Caco-2 (cell line): Measurements from ENCODE around the gene MCRIP2. TPM values are rescaled to one million over a fixed set of nuclear protein-coding genes. Genes with fewer than 3 reads are reported as not detected.

Source experiments
- BruUV-seq: library from RNA; stranded (reverse); fragments of 400-500 nt; replicated peaks from 2 replicates; lab custom pipeline; 2021; lab: Mats Ljungman, UMichigan
- CTCF ChIA-PET: fragments of 300-600 bp; sonication (Branson Sonifier 250); formaldehyde crosslinking; loops from one replicate; lab custom pipeline; 2022; ENCODE audit warnings: antibody characterized with exemption; lab: Charles Lee
- POLR2A ChIA-PET: fragments of 300-600 bp; sonication (Branson Sonifier 250); formaldehyde crosslinking; loops from one replicate; lab custom pipeline; 2022; ENCODE audit warnings: antibody characterized with exemption; lab: Charles Lee
- DNase-seq, 2 experiments: peaks; one replicate each; pipeline versions ENCODE4 v3.0.0 to v3.0.0-alpha.2; 2020 to 2022
- H3K27me3 ChIP-seq: replicated peaks from 2 replicates; pipeline ENCODE4 v1.6.0; 2011; ENCODE audit warnings: low read length; ENCODE audit not compliant: control insufficient read depth, insufficient read depth
- H3K36me3 ChIP-seq: 2 replicates; pipeline ENCODE4 v1.5.1; 2011; ENCODE audit warnings: low read length; ENCODE audit not compliant: control insufficient read depth, insufficient read depth
- H3K4me1 ChIP-seq: fragments of 250-450 bp; sonication (Bioruptor Pico); 2 replicates; pipeline ENCODE4 v1.5.1; 2020; ENCODE audit warnings: mild to moderate bottlenecking
- H3K4me3 ChIP-seq: 2 replicates; pipeline ENCODE4 v1.5.1; 2011; ENCODE audit warnings: low read depth, mild to moderate bottlenecking, control low read depth, low read length
- H3K9me3 ChIP-seq: fragments of 250-450 bp; sonication (Bioruptor Pico); 2 replicates; pipeline ENCODE4 v1.5.1; 2020; ENCODE audit warnings: mild to moderate bottlenecking, moderate library complexity
- H3K27ac Mint-ChIP-seq: one replicate; pipeline ENCODE4 v1.8.0; 2022; ENCODE audit warnings: mixed read lengths; ENCODE audit not compliant: unreplicated experiment
- H3K27me3 Mint-ChIP-seq: one replicate; pipeline ENCODE4 v1.8.0; 2022; ENCODE audit warnings: mixed read lengths; ENCODE audit not compliant: insufficient read depth, unreplicated experiment
- H3K36me3 Mint-ChIP-seq: one replicate; pipeline ENCODE4 v1.8.0; 2022; ENCODE audit warnings: mild to moderate bottlenecking, mixed read lengths; ENCODE audit not compliant: insufficient read depth, unreplicated experiment
- H3K4me1 Mint-ChIP-seq: one replicate; pipeline ENCODE4 v1.8.0; 2022; ENCODE audit warnings: low read depth, mixed read lengths; ENCODE audit not compliant: unreplicated experiment
- H3K4me3 Mint-ChIP-seq: one replicate; pipeline ENCODE4 v1.8.0; 2022; ENCODE audit warnings: mild to moderate bottlenecking, moderate library complexity, mixed read lengths; ENCODE audit not compliant: unreplicated experiment
- H3K9me3 Mint-ChIP-seq: one replicate; pipeline ENCODE4 v1.8.0; 2022; ENCODE audit warnings: mixed read lengths; ENCODE audit not compliant: unreplicated experiment
- CTCF ChIP-seq, 2 experiments: fragments of 200-600 bp in 1 of 2; IDR thresholded peaks; 1 replicate in 1 of 2; 2 replicates in 1 of 2; pipeline versions ENCODE4 v1.5.1 to v1.8.0; 2011 to 2022; ENCODE audit warnings: antibody characterized with exemption in 1 of 2, control low read depth in 1 of 2, inconsistent platforms in 1 of 2, low read depth in 1 of 2, low read length in 1 of 2, mild to moderate bottlenecking in 1 of 2, moderate library complexity in 1 of 2; ENCODE audit not compliant: insufficient read depth in 1 of 2, severe bottlenecking in 1 of 2, unreplicated experiment in 1 of 2
- intact Hi-C: fragments of 100-400 bp; cut with micrococcal nuclease; formaldehyde crosslinking; loops from one replicate; pipeline ENCODE4 v1.10.0; 2022; ENCODE audit not compliant: unreplicated experiment
- total RNA-seq: library from RNA; stranded (reverse); gene quantifications from 2 replicates; pipeline ENCODE4 v1.2.3, GENCODE V29; 2022

The MCRIP2 gene
- total RNA-seq, 1 experiment from 2014 or later, result 33.0 TPM

GRCh38 chr16:658679-659571 lies 17.3 kb downstream of the MCRIP2 start:
- DNase-seq, result no peak
- H3K4me3 ChIP-seq, result no peak overlapping the region
- no peaks in the 10 kb centered on the region for H3K27me3 ChIP-seq
- Mint-ChIP-seq H3K4me3 (no peak overlapping the region), H3K27ac (no peak overlapping the region), H3K4me1 (no peaks in the 10 kb centered on the region), H3K27me3 (no peaks in the 10 kb centered on the region), H3K9me3 (no peaks in the 10 kb centered on the region), H3K36me3 (no peaks in the 10 kb centered on the region)
- ChIA-PET POLR2A (no interaction called here), CTCF (no interaction called here)
- no TSS peak for BruUV-seq
- TF ChIP-seq CTCF (IDR thresholded peaks at IDR 0.05; ENCODE audit: insufficient read depth in 1 of 2, low read depth in 1 of 2, low read length in 1 of 2, severe bottlenecking in 1 of 2, unreplicated experiment in 1 of 2), result no peak
- intact Hi-C loops, result no loop called here
- no peaks in the 10 kb centered on the region for H3K4me1 ChIP-seq
- no peaks in the 10 kb centered on the region; the same call in 1 of the 2 replicates for H3K36me3 ChIP-seq
- H3K9me3 ChIP-seq, result no peaks in the 10 kb centered on the region

- no peaks in the 10 kb centered on the region for H3K27me3 ChIP-seq
- no peaks in the 10 kb centered on the region for H3K9me3 Mint-ChIP-seq
- H3K36me3 Mint-ChIP-seq, result no peaks in the 10 kb centered on the region
- H3K36me3 ChIP-seq, result no peaks in the 10 kb centered on the region; the same call in 1 of the 2 replicates
- no peak overlapping the region for H3K27ac Mint-ChIP-seq
- no peaks in the 10 kb centered on the region for H3K27me3 Mint-ChIP-seq
- H3K4me1 Mint-ChIP-seq, result no peaks in the 10 kb centered on the region
- no peak for TF ChIP-seq CTCF (IDR thresholded peaks at IDR 0.05; ENCODE audit: insufficient read depth in 1 of 2, low read depth in 1 of 2, low read length in 1 of 2, severe bottlenecking in 1 of 2, unreplicated experiment in 1 of 2)
- DNase-seq, result no peak
- no peaks in the 10 kb centered on the region for H3K9me3 ChIP-seq
- H3K4me1 ChIP-seq, result no peaks in the 10 kb centered on the region
- H3K4me3 Mint-ChIP-seq, result no peak overlapping the region
- ChIA-PET POLR2A (no interaction called here), CTCF (no interaction called here)
- no TSS peak for BruUV-seq
- H3K4me3 ChIP-seq, result no peak overlapping the region
- intact Hi-C loops, result no loop called here
These were observed 18.0 kb downstream of the MCRIP2 start for GRCh38 chr16:659618-660017.

- Histone ChIP-seq H3K4me3 (no peak overlapping the region), H3K4me1 (no peaks in the 10 kb centered on the region), H3K27me3 (no peaks in the 10 kb centered on the region), H3K9me3 (no peaks in the 10 kb centered on the region), H3K36me3 (no peaks in the 10 kb centered on the region; the same call in 1 of the 2 replicates)
- no peaks in the 10 kb centered on the region for H3K9me3 Mint-ChIP-seq
- BruUV-seq, result no TSS peak
- intact Hi-C loops, result no loop called here
- ChIA-PET POLR2A (no interaction called here), CTCF (no interaction called here)
- no peak overlapping the region for H3K4me3 Mint-ChIP-seq
- TF ChIP-seq CTCF (IDR thresholded peaks at IDR 0.05; ENCODE audit: insufficient read depth in 1 of 2, low read depth in 1 of 2, low read length in 1 of 2, severe bottlenecking in 1 of 2, unreplicated experiment in 1 of 2), result no peak
- no peaks in the 10 kb centered on the region for H3K27me3 Mint-ChIP-seq
- H3K4me1 Mint-ChIP-seq, result no peaks in the 10 kb centered on the region
- H3K36me3 Mint-ChIP-seq, result no peaks in the 10 kb centered on the region
- no peak for DNase-seq
- H3K27ac Mint-ChIP-seq, result no peak overlapping the region
These were observed 18.5 kb downstream of the MCRIP2 start for GRCh38 chr16:660132-660458.
